ENCODE results near the gene LMTK3.

DNA sequence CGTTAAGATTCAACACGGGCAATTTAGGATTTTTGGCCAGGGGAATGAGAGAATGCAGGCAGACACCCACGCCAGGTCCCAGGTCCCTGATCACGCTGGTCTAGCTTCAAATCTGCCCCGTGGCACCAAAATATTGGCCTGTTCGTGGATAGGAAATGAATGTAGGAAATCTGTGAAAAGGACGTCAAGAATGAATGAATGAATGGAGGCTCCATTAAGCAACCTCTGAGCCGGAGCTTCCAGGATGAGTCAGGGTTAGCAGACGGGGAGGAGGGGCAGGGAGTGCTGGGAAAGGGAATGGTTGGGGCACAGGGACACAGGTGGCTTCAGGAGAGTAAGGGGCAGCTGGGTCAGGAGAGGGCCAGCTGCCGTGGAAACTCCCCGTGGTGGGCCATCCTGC is 44.5 kb upstream of the LMTK3 start:
- TF ChIP-seq, protein P1, sequence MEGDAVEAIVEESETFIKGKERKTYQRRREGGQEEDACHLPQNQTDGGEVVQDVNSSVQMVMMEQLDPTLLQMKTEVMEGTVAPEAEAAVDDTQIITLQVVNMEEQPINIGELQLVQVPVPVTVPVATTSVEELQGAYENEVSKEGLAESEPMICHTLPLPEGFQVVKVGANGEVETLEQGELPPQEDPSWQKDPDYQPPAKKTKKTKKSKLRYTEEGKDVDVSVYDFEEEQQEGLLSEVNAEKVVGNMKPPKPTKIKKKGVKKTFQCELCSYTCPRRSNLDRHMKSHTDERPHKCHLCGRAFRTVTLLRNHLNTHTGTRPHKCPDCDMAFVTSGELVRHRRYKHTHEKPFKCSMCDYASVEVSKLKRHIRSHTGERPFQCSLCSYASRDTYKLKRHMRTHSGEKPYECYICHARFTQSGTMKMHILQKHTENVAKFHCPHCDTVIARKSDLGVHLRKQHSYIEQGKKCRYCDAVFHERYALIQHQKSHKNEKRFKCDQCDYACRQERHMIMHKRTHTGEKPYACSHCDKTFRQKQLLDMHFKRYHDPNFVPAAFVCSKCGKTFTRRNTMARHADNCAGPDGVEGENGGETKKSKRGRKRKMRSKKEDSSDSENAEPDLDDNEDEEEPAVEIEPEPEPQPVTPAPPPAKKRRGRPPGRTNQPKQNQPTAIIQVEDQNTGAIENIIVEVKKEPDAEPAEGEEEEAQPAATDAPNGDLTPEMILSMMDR (IDR thresholded peaks at IDR 0.05): no peak
- no peak for TF ChIP-seq POLR2A (IDR thresholded peaks at IDR 0.05)

Data from body of pancreas (tissue), 4 donors.